CD4-positive, alpha-beta T cell (primary cell): ENCODE data around the gene CP. TPM values are rescaled to one million over a fixed set of nuclear protein-coding genes. Genes with fewer than 3 reads are reported as not detected.
A peak's percentile ranks its signal among the peaks of the same experiment; 100 is the strongest.
"Not testable (repeated sequence)": the region's sequence is repeated elsewhere in the genome, so short reads cannot be mapped to it uniquely, and the experiment has no call there.

Experiments used
- ATAC-seq: fragments of 200-7000 bp; cut with Tn5 transposase; one replicate; pipeline ENCODE4 v1.10.0; 2022; ENCODE audit warnings: mild to moderate bottlenecking; ENCODE audit not compliant: poor library complexity
- CTCF ChIA-PET: fragments of 350-600 bp; sonication (Branson Sonifier 250); formaldehyde crosslinking; loops from one replicate; lab custom pipeline; 2021; ENCODE audit warnings: antibody characterized with exemption, inconsistent platforms; lab: Charles Lee
- POLR2A ChIA-PET: fragments of 350-600 bp; sonication (Branson Sonifier 250); formaldehyde crosslinking; loops from one replicate; lab custom pipeline; 2021; ENCODE audit warnings: antibody characterized with exemption, inconsistent platforms; lab: Charles Lee
- DNase-seq, 14 experiments: peaks; one replicate each; pipeline ENCODE4 v3.0.0-alpha.2; 2013 to 2020; ENCODE audit warnings: mixed read lengths in 2 of 14
- H3K27ac ChIP-seq, 2 donors: one replicate each; pipeline versions ENCODE4 v1.5.1 to v1.7.0; 2013; ENCODE audit warnings: low read length in 2 of 2, low read depth in 1 of 2, mild to moderate bottlenecking in 1 of 2
- H3K27me3 ChIP-seq, 2 experiments: 1 replicate in 1 of 2; 2 replicates in 1 of 2; pipeline versions ENCODE4 v1.6.1 to v1.7.0; 2013; ENCODE audit warnings: low read length in 2 of 2, control low read depth in 1 of 2, mild to moderate bottlenecking in 1 of 2, moderate library complexity in 1 of 2; ENCODE audit not compliant: insufficient read depth in 2 of 2, control insufficient read depth in 1 of 2
- H3K36me3 ChIP-seq: one replicate; pipeline ENCODE4 v1.6.1; 2013; ENCODE audit warnings: low read length, control low read depth; ENCODE audit not compliant: insufficient read depth
- H3K4me1 ChIP-seq: one replicate; pipeline ENCODE4 v1.6.1; 2013; ENCODE audit warnings: low read length, control low read depth; ENCODE audit not compliant: insufficient read depth
- H3K4me3 ChIP-seq: one replicate; pipeline ENCODE4 v1.5.1; 2013; ENCODE audit warnings: mild to moderate bottlenecking, low read length, moderate library complexity
- H3K9me3 ChIP-seq, 2 experiments: 1 replicate in 1 of 2; 2 replicates in 1 of 2; pipeline versions ENCODE4 v1.6.1 to v1.7.0; 2013; ENCODE audit warnings: low read length in 2 of 2, mild to moderate bottlenecking in 2 of 2, control low read depth in 1 of 2, moderate library complexity in 1 of 2; ENCODE audit not compliant: control insufficient read depth in 1 of 2, insufficient read depth in 1 of 2
- H3K27ac Mint-ChIP-seq: one replicate; pipeline ENCODE4 v1.8.0; 2020; ENCODE audit warnings: mixed read lengths
- H3K27me3 Mint-ChIP-seq: one replicate; pipeline ENCODE4 v1.8.0; 2021; ENCODE audit warnings: mixed read lengths
- H3K36me3 Mint-ChIP-seq: one replicate; pipeline ENCODE4 v1.8.0; 2021; ENCODE audit warnings: low read depth, mixed read lengths
- H3K4me1 Mint-ChIP-seq: one replicate; pipeline ENCODE4 v1.8.0; 2021; ENCODE audit warnings: low read depth, mixed read lengths
- H3K4me3 Mint-ChIP-seq: one replicate; pipeline ENCODE4 v1.8.0; 2020; ENCODE audit warnings: mild to moderate bottlenecking, mixed read lengths
- H3K9me3 Mint-ChIP-seq: one replicate; pipeline ENCODE4 v1.8.0; 2020; ENCODE audit warnings: mixed read lengths
- CTCF ChIP-seq: fragments of 200-600 bp; IDR thresholded peaks from one replicate; pipeline ENCODE4 v1.8.0; 2022; ENCODE audit warnings: antibody characterized with exemption, mild to moderate bottlenecking
- intact Hi-C, 2 experiments: fragments of 100-400 bp; cut with DNase I in 1 of 2; cut with micrococcal nuclease in 1 of 2; formaldehyde crosslinking; loops; one replicate each; pipeline versions ENCODE4 v1.15.1 to v1.9.0; 2023 to 2025; cut with DNase I, micrococcal nuclease
- total RNA-seq, 174 experiments: library from RNA in 2 of 174; stranded (reverse) in 2 of 174; gene quantifications; one replicate each; pipeline ENCODE4 v1.2.3 and lab custom pipeline; 2021 to 2026

The CP gene
- total RNA-seq, 2 experiments from 2014 or later: not detected

GRCh38 chr3:149224736-149225594, 3.3 kb upstream of the CP start:
- H3K27ac ChIP-seq: peak overlapping the region in 1 of 2 donors; percentile 5
- POLR2A ChIA-PET: no interaction called here
- no peaks in the 10 kb centered on the region for H3K36me3 ChIP-seq
- H3K27me3 ChIP-seq: no peaks in the 10 kb centered on the region
- TF ChIP-seq CTCF: no peak
- intact Hi-C loops: no loop called here
- Mint-ChIP-seq H3K27ac (peak overlapping the region; percentile 3), H3K27me3 (no peaks in the 10 kb centered on the region), H3K36me3 (no peaks in the 10 kb centered on the region), H3K9me3 (no peaks in the 10 kb centered on the region), H3K4me1 (peaks cover 26% of the 10 kb centered on the region), H3K4me3 (peak overlapping the region; percentile 84)
- H3K4me1 ChIP-seq: no peaks in the 10 kb centered on the region
- CTCF ChIA-PET: interaction anchor here (0.9 kb wide), 1 partner anchor 11 kb away, joined by 3 read pairs; no protein-coding TSS in a partner anchor
- H3K9me3 ChIP-seq: no peaks in the 10 kb centered on the region
- DNase-seq (peak in 3 of 14 experiments; percentile 37 to 70 (median 64)), ATAC-seq (peak; percentile 51)
- H3K4me3 ChIP-seq: peak overlapping the region; percentile 45

- H3K9me3 ChIP-seq: no peaks in the 10 kb centered on the region
- no peaks in the 10 kb centered on the region for H3K27me3 ChIP-seq
- ChIA-PET CTCF (no interaction called here), POLR2A (no interaction called here)
- no peaks in the 10 kb centered on the region for H3K9me3 Mint-ChIP-seq
- intact Hi-C loops: no loop called here
- peaks cover 26% of the 10 kb centered on the region for H3K4me1 Mint-ChIP-seq
- H3K4me1 ChIP-seq: no peaks in the 10 kb centered on the region
- no peak overlapping the region for H3K27ac Mint-ChIP-seq
- no peak overlapping the region for H3K27ac ChIP-seq
- H3K4me3 ChIP-seq: no peak overlapping the region
- no peaks in the 10 kb centered on the region for H3K36me3 Mint-ChIP-seq
- DNase-seq: no peak
- TF ChIP-seq CTCF: no peak
- no peaks in the 10 kb centered on the region for H3K27me3 Mint-ChIP-seq
- no peak for ATAC-seq
- no peaks in the 10 kb centered on the region for H3K36me3 ChIP-seq
- H3K4me3 Mint-ChIP-seq: no peak overlapping the region
Observed at GRCh38 chr3:149223461-149223820, 1.8 kb upstream of the CP start.

- not testable (repeated sequence) for H3K27me3 Mint-ChIP-seq
Observed at GRCh38 chr3:149219380-149220121, 2.1 kb downstream of the CP start.

More at GRCh38 chr3:149219380-149220121, 2.1 kb downstream of the CP start:
- H3K36me3 ChIP-seq, H3K27ac Mint-ChIP-seq, DNase-seq, CTCF ChIA-PET, H3K27me3 ChIP-seq, intact Hi-C loops, H3K9me3 Mint-ChIP-seq, H3K27ac ChIP-seq, H3K4me1 ChIP-seq, ATAC-seq, H3K9me3 ChIP-seq, H3K4me3 Mint-ChIP-seq, POLR2A ChIA-PET, H3K4me3 ChIP-seq, H3K36me3 Mint-ChIP-seq: not testable (repeated sequence)
- H3K4me1 Mint-ChIP-seq: peaks cover 15% of the 10 kb centered on the region
